Ramos (cell line): ENCODE measurements around the gene MCM5.
"Not testable (repeated sequence)": the region's sequence is repeated elsewhere in the genome, so short reads cannot be mapped to it uniquely, and the experiment has no call there.

Experiments
- in situ Hi-C: fragments of 300-500 bp; cut with MboI; formaldehyde crosslinking; loops from one replicate; pipeline ENCODE4 v1.14.3; 2022; ENCODE audit warnings: low sequenced_read_pairs; ENCODE audit not compliant: unreplicated experiment

The MCM5 gene

GRCh38 chr22:35464399-35464798 is 64.5 kb downstream of the MCM5 start:
- in situ Hi-C loops: no loop called here

- in situ Hi-C loops: no loop called here
These were observed 65.3 kb downstream of the MCM5 start for GRCh38 chr22:35465109-35465701.

- in situ Hi-C loops: no loop called here
These were observed 67.9 kb downstream of the MCM5 start for GRCh38 chr22:35467681-35468434.

- in situ Hi-C loops: no loop called here
These were observed 71.0 kb downstream of the MCM5 start for GRCh38 chr22:35470903-35471321.

- in situ Hi-C loops: not testable (repeated sequence)
These were observed 71.6 kb downstream of the MCM5 start for GRCh38 chr22:35471566-35471965.

- in situ Hi-C loops: no loop called here
These were observed 72.5 kb downstream of the MCM5 start for GRCh38 chr22:35472488-35472887.

GRCh38 chr22:35473971-35474370 is 74.0 kb downstream of the MCM5 start:
- in situ Hi-C loops: no loop called here
